ENCODE results near the gene VILL.

The VILL gene

DNA sequence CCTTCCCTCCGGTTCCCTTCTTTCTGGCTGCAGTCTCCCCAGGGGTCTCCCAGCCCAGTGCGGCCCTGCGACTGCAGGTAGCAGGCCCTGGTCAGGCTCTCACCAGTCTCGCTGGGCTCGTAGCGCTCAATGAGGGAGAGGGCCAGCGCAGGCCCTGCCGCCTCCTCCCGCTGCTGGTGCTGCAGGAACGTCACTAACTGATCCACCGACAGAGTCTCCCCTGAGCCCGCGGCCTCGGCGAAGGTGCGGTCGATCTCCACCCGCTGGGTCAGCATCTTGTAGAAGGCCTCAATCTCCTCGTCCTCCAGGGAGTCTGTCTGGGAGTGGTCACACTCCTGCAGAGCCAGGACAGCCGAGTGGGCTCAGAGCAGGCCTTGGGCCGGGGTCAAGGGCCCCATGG, 20.5 kb downstream of the VILL start:
- H3K27me3 ChIP-seq (ENCODE audit: insufficient read depth, insufficient read length), result no peaks in the 10 kb centered on the region
- TF ChIP-seq YY1 (IDR thresholded peaks at IDR 0.05; ENCODE audit: insufficient read depth, insufficient read length), result no peak
- no peak for TF ChIP-seq SUZ12 (IDR thresholded peaks at IDR 0.05; ENCODE audit: extremely low read depth, insufficient read depth, insufficient read length)
- no peak for TF ChIP-seq ZNF274 (IDR thresholded peaks at IDR 0.05; ENCODE audit: low read depth, low read length)
- H3K4me1 ChIP-seq (ENCODE audit: insufficient read depth, insufficient read length), result no peaks in the 10 kb centered on the region
- H3K4me3 ChIP-seq (ENCODE audit: insufficient read length, low read depth), result no peak overlapping the region
- no peak overlapping the region for H3K9ac ChIP-seq (ENCODE audit: insufficient read length, low read depth)
- peaks cover 5% of the 10 kb centered on the region; the same call in 1 of the 2 replicates for H3K9me3 ChIP-seq (ENCODE audit: insufficient read depth, low read length)
- peaks cover 43% of the 10 kb centered on the region for H3K36me3 ChIP-seq (ENCODE audit: insufficient read depth, insufficient read length, low read length)
- no peak for DNase-seq (ENCODE audit: low read depth, low spot score)

DNA sequence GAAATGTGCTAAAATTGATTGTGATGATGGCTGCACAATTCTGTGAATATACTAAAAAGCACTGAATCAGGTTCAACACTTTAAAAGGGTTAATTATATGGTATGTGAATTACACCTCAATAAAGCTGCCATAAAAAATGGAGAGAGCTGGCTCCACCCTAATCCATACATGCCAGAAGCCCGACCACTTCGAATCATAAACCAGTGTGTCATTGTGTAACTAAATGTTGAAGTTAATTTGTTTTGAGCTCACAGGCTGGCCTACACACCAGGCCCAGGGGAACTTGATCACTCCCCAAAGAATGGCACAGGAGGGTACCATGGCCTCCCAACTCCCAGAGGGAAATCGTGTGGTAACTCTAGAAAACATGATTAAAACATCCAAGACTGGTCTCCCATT, 24.9 kb downstream of the VILL start:
- H3K36me3 ChIP-seq (ENCODE audit: insufficient read depth, insufficient read length, low read length), result peaks cover 34% of the 10 kb centered on the region
- TF ChIP-seq SUZ12 (IDR thresholded peaks at IDR 0.05; ENCODE audit: extremely low read depth, insufficient read depth, insufficient read length), result no peak
- TF ChIP-seq YY1 (IDR thresholded peaks at IDR 0.05; ENCODE audit: insufficient read depth, insufficient read length), result no peak
- TF ChIP-seq ZNF274 (IDR thresholded peaks at IDR 0.05; ENCODE audit: low read depth, low read length), result no peak

DNA sequence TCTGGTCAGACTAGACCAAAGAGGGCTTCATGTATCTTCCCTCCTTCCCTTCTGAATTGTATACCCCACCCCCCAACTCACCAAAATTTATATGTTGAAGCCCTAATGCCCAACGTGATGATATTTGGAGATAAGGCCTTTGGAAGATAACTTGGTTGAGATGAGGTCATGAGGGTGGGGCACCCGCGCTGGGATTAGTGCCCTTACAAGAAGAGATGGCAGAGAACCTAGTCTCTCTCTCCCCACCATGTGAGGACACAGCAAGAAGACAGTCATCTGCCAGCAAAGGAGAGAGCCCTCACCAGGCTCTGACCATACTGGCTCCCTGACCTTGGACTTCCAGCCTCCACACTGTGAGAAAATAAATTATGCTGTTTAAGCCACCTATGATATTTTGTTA, 25.4 kb downstream of the VILL start:
- no peaks in the 10 kb centered on the region for H3K27me3 ChIP-seq (ENCODE audit: insufficient read depth, insufficient read length)
- peaks cover 34% of the 10 kb centered on the region for H3K36me3 ChIP-seq (ENCODE audit: insufficient read depth, insufficient read length, low read length)
- H3K4me1 ChIP-seq (ENCODE audit: insufficient read depth, insufficient read length), result peaks cover 2% of the 10 kb centered on the region
- no peak overlapping the region for H3K4me3 ChIP-seq (ENCODE audit: insufficient read length, low read depth)
- TF ChIP-seq SUZ12 (IDR thresholded peaks at IDR 0.05; ENCODE audit: extremely low read depth, insufficient read depth, insufficient read length), result no peak
- TF ChIP-seq ZNF274 (IDR thresholded peaks at IDR 0.05; ENCODE audit: low read depth, low read length), result no peak
- TF ChIP-seq YY1 (IDR thresholded peaks at IDR 0.05; ENCODE audit: insufficient read depth, insufficient read length), result no peak
- H3K9me3 ChIP-seq (ENCODE audit: insufficient read depth, low read length), result peaks cover 9% of the 10 kb centered on the region; the same call in 1 of the 2 replicates
- H3K9ac ChIP-seq (ENCODE audit: insufficient read length, low read depth), result no peak overlapping the region
- no peak for DNase-seq (ENCODE audit: low read depth, low spot score)

More for the DNA sequence above, 24.9 kb downstream of the VILL start:
- Histone ChIP-seq H3K4me3 (ENCODE audit: insufficient read length, low read depth) (no peak overlapping the region), H3K27me3 (ENCODE audit: insufficient read depth, insufficient read length) (no peaks in the 10 kb centered on the region), H3K4me1 (ENCODE audit: insufficient read depth, insufficient read length) (peaks cover 2% of the 10 kb centered on the region), H3K9ac (ENCODE audit: insufficient read length, low read depth) (no peak overlapping the region), H3K9me3 (ENCODE audit: insufficient read depth, low read length) (peaks cover 9% of the 10 kb centered on the region; the same call in 1 of the 2 replicates)
- no peak for DNase-seq (ENCODE audit: low read depth, low spot score)

DNA sequence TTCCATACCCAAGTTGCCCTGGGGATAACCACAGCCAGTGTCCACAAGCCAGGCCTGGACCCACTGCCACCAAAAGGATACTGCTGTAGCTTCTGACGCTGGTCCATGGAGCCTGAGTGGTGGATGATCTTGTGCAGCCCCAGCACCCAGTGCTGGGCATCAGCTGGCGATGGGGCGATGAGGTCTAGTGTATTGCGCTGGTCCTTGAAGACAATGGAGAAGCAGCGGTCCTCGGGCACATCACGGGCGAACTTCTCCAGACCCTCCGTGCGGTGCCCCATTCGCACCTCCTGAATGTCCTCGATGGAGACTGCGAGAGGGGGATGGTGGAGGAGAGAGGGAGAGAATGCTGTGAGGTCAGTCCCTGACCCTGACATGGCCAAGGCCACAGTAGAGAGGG, 25.8 kb downstream of the VILL start:
- H3K9ac ChIP-seq (ENCODE audit: insufficient read length, low read depth), result no peak overlapping the region
- H3K4me1 ChIP-seq (ENCODE audit: insufficient read depth, insufficient read length), result peaks cover 2% of the 10 kb centered on the region
- no peak for TF ChIP-seq YY1 (IDR thresholded peaks at IDR 0.05; ENCODE audit: insufficient read depth, insufficient read length)
- TF ChIP-seq SUZ12 (IDR thresholded peaks at IDR 0.05; ENCODE audit: extremely low read depth, insufficient read depth, insufficient read length), result no peak
- TF ChIP-seq ZNF274 (IDR thresholded peaks at IDR 0.05; ENCODE audit: low read depth, low read length), result no peak
- H3K36me3 ChIP-seq (ENCODE audit: insufficient read depth, insufficient read length, low read length), result peaks cover 34% of the 10 kb centered on the region
- H3K27me3 ChIP-seq (ENCODE audit: insufficient read depth, insufficient read length), result no peaks in the 10 kb centered on the region
- peaks cover 9% of the 10 kb centered on the region; the same call in 1 of the 2 replicates for H3K9me3 ChIP-seq (ENCODE audit: insufficient read depth, low read length)
- no peak overlapping the region for H3K4me3 ChIP-seq (ENCODE audit: insufficient read length, low read depth)
- no peak for DNase-seq (ENCODE audit: low read depth, low spot score)

DNA sequence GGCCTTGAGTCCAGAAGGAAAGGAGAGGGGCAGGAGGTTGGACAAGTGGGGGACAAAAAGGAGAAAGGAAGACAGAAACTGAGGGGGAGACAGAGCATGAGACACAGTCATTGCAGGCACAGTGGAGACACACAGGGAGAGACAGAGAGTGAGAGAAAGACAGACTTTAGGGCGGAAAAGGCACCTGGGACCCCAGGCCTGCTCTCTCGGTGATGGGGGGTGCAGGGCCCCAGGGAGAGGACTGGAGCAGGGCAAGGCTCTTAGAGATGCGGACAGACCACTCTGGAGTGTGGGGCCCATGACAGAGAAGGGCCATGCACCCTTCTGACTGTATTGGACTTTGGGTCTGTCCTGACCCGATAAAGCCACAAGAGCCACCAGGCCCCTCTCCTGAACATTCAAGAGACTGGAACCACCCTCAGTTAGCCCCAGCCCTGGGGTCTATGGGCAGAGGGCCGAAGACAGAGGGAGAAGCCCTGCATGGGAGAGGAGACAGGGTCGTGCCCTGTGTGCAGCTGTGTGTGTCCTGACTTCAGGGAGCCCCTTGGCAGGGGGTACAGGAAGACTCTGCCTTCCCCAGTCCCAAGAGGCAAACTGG, 26.4 kb downstream of the VILL start:
- Histone ChIP-seq H3K4me3 (ENCODE audit: insufficient read length, low read depth) (no peak overlapping the region), H3K9me3 (ENCODE audit: insufficient read depth, low read length) (peaks cover 9% of the 10 kb centered on the region; the same call in 1 of the 2 replicates), H3K4me1 (ENCODE audit: insufficient read depth, insufficient read length) (peaks cover 4% of the 10 kb centered on the region), H3K36me3 (ENCODE audit: insufficient read depth, insufficient read length, low read length) (peaks cover 34% of the 10 kb centered on the region), H3K27me3 (ENCODE audit: insufficient read depth, insufficient read length) (no peaks in the 10 kb centered on the region), H3K9ac (ENCODE audit: insufficient read length, low read depth) (no peak overlapping the region)
- no peak for DNase-seq (ENCODE audit: low read depth, low spot score)
- TF ChIP-seq YY1 (IDR thresholded peaks at IDR 0.05; ENCODE audit: insufficient read depth, insufficient read length) (no peak), ZNF274 (IDR thresholded peaks at IDR 0.05; ENCODE audit: low read depth, low read length) (no peak), SUZ12 (IDR thresholded peaks at IDR 0.05; ENCODE audit: extremely low read depth, insufficient read depth, insufficient read length) (no peak)

- no peak overlapping the region for H3K9ac ChIP-seq (ENCODE audit: insufficient read length, low read depth)
- H3K4me1 ChIP-seq (ENCODE audit: insufficient read depth, insufficient read length), result peaks cover 5% of the 10 kb centered on the region
Observed at GRCh38 chr3:38017445-38018295, 27.1 kb downstream of the VILL start.

More at GRCh38 chr3:38017445-38018295, 27.1 kb downstream of the VILL start:
- Histone ChIP-seq H3K36me3 (ENCODE audit: insufficient read depth, insufficient read length, low read length) (peaks cover 34% of the 10 kb centered on the region), H3K27me3 (ENCODE audit: insufficient read depth, insufficient read length) (no peaks in the 10 kb centered on the region), H3K4me3 (ENCODE audit: insufficient read length, low read depth) (no peak overlapping the region), H3K9me3 (ENCODE audit: insufficient read depth, low read length) (peaks cover 9% of the 10 kb centered on the region; the same call in 1 of the 2 replicates)
- TF ChIP-seq SUZ12 (IDR thresholded peaks at IDR 0.05; ENCODE audit: extremely low read depth, insufficient read depth, insufficient read length) (no peak), YY1 (IDR thresholded peaks at IDR 0.05; ENCODE audit: insufficient read depth, insufficient read length) (no peak), ZNF274 (IDR thresholded peaks at IDR 0.05; ENCODE audit: low read depth, low read length) (no peak)
- no peak for DNase-seq (ENCODE audit: low read depth, low spot score)
